HG03060 (cell line): ENCODE data around the gene EMILIN2.

ENCODE experiments used
- ATAC-seq: cut with Tn5 transposase; IDR thresholded peaks from one replicate; pipeline ENCODE4 v1.9.1; 2021; ENCODE audit warnings: low read depth, moderate number of reproducible peaks; ENCODE audit not compliant: unreplicated experiment

The EMILIN2 gene

GRCh38 chr18:2896990-2897389, 50.2 kb downstream of the EMILIN2 start:
- no peak for ATAC-seq

- no peak for ATAC-seq
Observed at GRCh38 chr18:2897448-2898185, 50.8 kb downstream of the EMILIN2 start.

GRCh38 chr18:2898186-2898640, 51.4 kb downstream of the EMILIN2 start:
- ATAC-seq = no peak

- no peak for ATAC-seq
Observed at GRCh38 chr18:2900684-2901422, 54.0 kb downstream of the EMILIN2 start.

GRCh38 chr18:2901423-2901985, 54.7 kb downstream of the EMILIN2 start:
- ATAC-seq = no peak

- ATAC-seq = no peak
Observed at GRCh38 chr18:2902327-2902726, 55.5 kb downstream of the EMILIN2 start.

- no peak for ATAC-seq
Observed at GRCh38 chr18:2903006-2903405, 56.2 kb downstream of the EMILIN2 start.

- ATAC-seq = no peak
Observed at GRCh38 chr18:2905854-2906703, 59.3 kb downstream of the EMILIN2 start.

- no peak for ATAC-seq
Observed at GRCh38 chr18:2906704-2907549, 60.1 kb downstream of the EMILIN2 start.

- no peak for ATAC-seq
Observed at GRCh38 chr18:2907550-2908135, 60.8 kb downstream of the EMILIN2 start.

GRCh38 chr18:2908166-2908945, 61.5 kb downstream of the EMILIN2 start:
- no peak for ATAC-seq

GRCh38 chr18:2908946-2909335, 62.1 kb downstream of the EMILIN2 start:
- no peak for ATAC-seq

GRCh38 chr18:2909431-2910140, 62.8 kb downstream of the EMILIN2 start:
- ATAC-seq = no peak

- ATAC-seq = no peak
Observed at GRCh38 chr18:2910261-2910660, 63.5 kb downstream of the EMILIN2 start.

GRCh38 chr18:2910751-2911425, 64.1 kb downstream of the EMILIN2 start:
- no peak for ATAC-seq

GRCh38 chr18:2911533-2911932, 64.7 kb downstream of the EMILIN2 start:
- no peak for ATAC-seq
